ENCODE data around the gene FCER2. TPM values are rescaled to one million over a fixed set of nuclear protein-coding genes. Genes with fewer than 3 reads are reported as not detected.

Gene FCER2
- total and polyA plus RNA-seq, 2 of the 13 experiments (the other 11 are each of a cell fraction or from before 2014, with no cell fraction given): not detected

DNA sequence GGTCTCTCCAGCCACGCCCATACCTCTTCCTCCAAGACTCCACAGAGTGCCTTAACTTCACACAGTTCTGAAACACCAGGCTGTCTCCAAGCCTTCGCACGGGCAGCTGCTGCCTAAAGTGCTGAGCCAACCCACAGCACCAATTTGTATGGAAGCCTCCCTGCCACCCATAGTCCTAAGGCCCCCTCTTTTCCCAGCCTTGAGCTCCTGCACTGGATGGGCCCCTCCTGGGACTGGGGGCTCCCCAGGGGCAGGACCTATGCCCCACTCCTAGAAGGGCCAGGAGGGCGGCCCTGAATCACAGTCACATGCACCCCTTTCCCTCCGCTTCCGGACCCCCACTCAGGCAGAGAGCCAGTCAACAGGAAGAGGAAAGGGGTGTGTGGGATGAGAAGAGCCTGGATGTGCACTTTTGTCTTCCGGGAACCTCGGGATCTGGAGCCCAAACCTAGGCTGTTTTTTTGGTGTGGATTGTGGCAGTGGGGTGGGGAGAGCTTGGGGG is 5.1 kb upstream of the FCER2 start:
- Histone ChIP-seq H3K36me3 (replicated peaks in 1 of 2; ENCODE audit: control insufficient read depth in 1 of 2, insufficient read depth in 2 of 2, low read length in 2 of 2) (no peaks in the 10 kb centered on the region), H2AFZ (ENCODE audit: low read length) (no peak overlapping the region), H3K27me3 (ENCODE audit: control insufficient read depth in 1 of 2, insufficient read depth in 2 of 2, low read length in 2 of 2) (peaks cover 0 to 14% of the 10 kb centered on the region in 2 experiments; a peak in 3 of 5 replicates), H3K4me1 (ENCODE audit: insufficient read depth, low read length) (peaks cover 7% of the 10 kb centered on the region), H3K9me3 (ENCODE audit: low read length) (no peaks in the 10 kb centered on the region), H3K27ac (ENCODE audit: extremely low read length, insufficient read depth, low read length) (no peak overlapping the region), H4K20me1 (ENCODE audit: insufficient read depth, low read length) (no peaks in the 10 kb centered on the region), H3K4me3 (replicated peaks in 1 of 3; ENCODE audit: insufficient read depth in 1 of 3, low read depth in 2 of 3, low read length in 3 of 3) (no peak overlapping the region), H3K4me2 (ENCODE audit: low read depth, low read length) (no peak overlapping the region), H3K9ac (ENCODE audit: insufficient read depth, low read depth, low read length) (no peak overlapping the region), H3K79me2 (ENCODE audit: insufficient read depth, low read length) (no peaks in the 10 kb centered on the region)
- TF ChIP-seq HOXA7 (CRISPR knock-in tag; IDR thresholded peaks at IDR 0.05) (no peak), PBX3 (CRISPR knock-in tag; IDR thresholded peaks at IDR 0.05; ENCODE audit: borderline replicate concordance) (no peak), AGO2 (optimal IDR thresholded peaks at IDR 0.05; ENCODE audit: low read depth, low read length) (no peak), ZNF501 (CRISPR knock-in tag; IDR thresholded peaks at IDR 0.05) (no peak), HHEX (CRISPR knock-in tag; IDR thresholded peaks at IDR 0.05) (no peak), GZF1 (CRISPR knock-in tag; IDR thresholded peaks at IDR 0.05) (no peak), MXD4 (CRISPR knock-in tag; IDR thresholded peaks at IDR 0.05) (no peak), CREB1 (IDR thresholded peaks at IDR 0.05) (no peak), CREB1 (CRISPR knock-in tag; IDR thresholded peaks at IDR 0.05) (no peak), ZNF772 (CRISPR knock-in tag; IDR thresholded peaks at IDR 0.05) (no peak)
- TF ChIP-seq, protein P1, sequence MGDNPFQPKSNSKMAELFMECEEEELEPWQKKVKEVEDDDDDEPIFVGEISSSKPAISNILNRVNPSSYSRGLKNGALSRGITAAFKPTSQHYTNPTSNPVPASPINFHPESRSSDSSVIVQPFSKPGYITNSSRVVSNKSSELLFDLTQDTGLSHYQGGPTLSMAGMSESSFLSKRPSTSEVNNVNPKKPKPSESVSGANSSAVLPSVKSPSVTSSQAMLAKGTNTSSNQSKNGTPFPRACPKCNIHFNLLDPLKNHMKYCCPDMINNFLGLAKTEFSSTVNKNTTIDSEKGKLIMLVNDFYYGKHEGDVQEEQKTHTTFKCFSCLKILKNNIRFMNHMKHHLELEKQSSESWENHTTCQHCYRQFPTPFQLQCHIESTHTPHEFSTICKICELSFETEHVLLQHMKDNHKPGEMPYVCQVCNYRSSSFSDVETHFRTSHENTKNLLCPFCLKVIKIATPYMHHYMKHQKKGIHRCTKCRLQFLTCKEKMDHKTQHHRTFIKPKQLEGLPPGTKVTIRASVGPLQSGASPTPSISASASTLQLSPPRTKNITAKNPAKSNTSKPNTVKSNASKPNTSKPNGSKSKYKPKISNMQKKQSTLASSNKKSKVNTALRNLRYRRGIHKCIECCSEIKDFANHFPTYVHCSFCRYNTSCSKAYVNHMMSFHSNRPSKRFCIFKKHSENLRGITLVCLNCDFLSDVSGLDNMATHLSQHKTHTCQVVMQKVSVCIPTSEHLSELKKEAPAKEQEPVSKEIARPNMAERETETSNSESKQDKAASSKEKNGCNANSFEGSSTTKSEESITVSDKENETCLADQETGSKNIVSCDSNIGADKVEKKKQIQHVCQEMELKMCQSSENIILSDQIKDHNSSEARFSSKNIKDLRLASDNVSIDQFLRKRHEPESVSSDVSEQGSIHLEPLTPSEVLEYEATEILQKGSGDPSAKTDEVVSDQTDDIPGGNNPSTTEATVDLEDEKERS (CRISPR knock-in tag; IDR thresholded peaks at IDR 0.05): no peak
- BruUV-seq (replicated peaks): no TSS peak
- POLR2A ChIA-PET: no interaction called here
- CTCF ChIA-PET (ENCODE audit: low intra/inter-chr PET ratio, low total read pairs): no interaction called here
- in situ Hi-C loops (cut with HindIII; ENCODE audit: extremely low pct_ligation_motif_present, low pct_unique_long_range_greater_than_20kb) (no loop called here), intact Hi-C loops (cut with micrococcal nuclease; ENCODE audit: unreplicated experiment) (no loop called here)
- DNase-seq (ENCODE audit: low spot score): no peak
- no peak for FAIRE-seq
- 42% methylated on average over 8 of the region's 8 CpGs for WGBS (ENCODE audit: low lambda C conversion rate)
- ATAC-seq: no peak
